Activated CD8-positive, alpha-beta memory T cell treated with anti-CD3 and anti-CD28 coated beads, Interleukin-2, amount 50 U/mL, for 24 hours (primary cell): Measurements from ENCODE around the gene BCAS1.

ENCODE experiments used
- DNase-seq: peaks from one replicate; pipeline ENCODE4 v3.0.0-alpha.2; 2020; ENCODE audit errors: extremely low read depth

Gene BCAS1

DNA sequence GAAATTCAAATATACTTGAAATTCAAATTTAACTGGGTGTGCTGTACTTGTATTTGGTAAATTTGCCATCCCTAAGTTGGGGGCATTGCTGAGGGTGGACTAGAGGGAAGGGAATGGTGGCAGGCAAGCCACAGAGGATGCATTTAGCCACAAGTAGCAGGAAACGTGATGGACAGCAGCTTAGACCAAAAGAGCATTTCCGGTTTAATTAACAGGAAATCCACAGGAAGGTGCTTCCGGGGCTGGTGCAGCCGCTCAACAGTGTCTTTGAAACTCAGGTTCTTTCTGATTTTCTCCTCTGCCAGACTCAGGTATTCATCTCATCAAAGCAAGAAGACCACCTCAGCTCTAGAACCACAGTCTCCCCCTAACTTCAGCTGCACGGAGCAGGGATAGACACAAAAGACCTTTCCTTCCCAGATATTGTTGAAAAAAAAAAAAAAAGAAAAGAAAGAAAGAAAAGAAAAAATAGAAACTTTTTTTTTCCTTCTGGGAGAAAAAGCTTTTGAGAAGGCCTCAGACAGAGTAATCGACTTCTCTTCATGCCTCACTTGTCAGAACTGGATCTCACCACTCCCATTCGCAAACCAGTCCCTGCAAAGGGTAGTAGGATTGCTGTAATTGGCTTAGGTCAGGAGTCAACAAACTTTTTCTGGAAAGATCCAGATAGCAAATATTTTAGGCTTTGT lies 8.0 kb upstream of the BCAS1 start:
- DNase-seq: no peak

DNA sequence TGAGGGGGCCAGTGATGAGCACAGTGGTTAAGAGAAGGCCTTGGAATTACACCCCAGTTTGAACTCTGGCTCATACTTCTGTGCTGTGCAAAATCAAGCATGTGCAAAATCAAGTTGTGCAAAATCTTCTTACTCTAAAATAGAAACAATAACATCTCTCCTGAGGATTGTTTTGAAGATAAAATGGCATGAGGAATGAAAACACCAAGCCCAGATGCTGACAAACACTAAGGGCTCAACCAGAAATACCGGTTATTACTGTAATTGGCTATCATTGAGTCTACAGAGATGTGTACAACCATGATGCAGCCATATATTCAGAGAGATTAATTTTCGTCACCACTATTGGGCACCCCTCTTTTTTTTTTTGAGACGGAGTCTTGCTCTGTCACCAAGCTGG lies 5.9 kb upstream of the BCAS1 start:
- DNase-seq: no peak

DNA sequence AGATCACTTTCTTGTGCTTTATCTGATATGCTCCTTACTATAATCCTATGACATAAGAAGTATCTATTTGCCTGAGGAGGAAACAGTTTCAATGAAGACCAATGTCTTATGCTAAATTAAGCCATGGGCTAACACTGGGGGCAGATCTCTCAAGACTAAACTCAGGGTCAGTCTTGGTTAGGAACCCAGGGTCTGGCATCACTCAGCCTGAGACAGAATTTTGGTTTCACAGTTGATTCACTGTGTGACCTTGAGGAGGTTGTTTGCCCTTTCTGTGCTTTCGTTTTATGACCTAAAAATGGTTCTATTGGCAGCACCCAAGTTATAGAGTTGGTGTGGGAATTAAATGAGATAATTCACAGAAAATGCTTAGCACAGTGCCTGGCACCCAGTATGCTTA lies 4.9 kb upstream of the BCAS1 start:
- no peak for DNase-seq

DNA sequence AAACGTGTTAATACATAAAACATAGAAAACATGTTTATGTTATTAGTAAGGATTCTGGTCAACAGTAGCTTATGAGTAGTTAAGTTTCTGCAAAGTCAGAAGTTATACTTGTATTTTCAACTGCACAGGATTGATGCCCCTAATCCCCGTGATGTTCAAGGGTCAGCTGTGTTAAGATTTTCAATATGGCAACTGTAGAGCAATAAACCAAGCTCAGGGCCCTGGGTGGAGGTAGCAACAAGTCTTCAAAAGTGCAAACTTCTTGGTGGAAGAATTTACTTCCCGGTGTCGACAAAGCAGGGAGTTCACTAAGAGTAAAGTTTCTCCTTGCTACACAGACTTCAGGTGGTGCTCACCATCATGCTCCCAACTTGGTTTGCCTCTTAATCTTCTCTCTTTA lies 4.1 kb upstream of the BCAS1 start:
- no peak for DNase-seq

DNA sequence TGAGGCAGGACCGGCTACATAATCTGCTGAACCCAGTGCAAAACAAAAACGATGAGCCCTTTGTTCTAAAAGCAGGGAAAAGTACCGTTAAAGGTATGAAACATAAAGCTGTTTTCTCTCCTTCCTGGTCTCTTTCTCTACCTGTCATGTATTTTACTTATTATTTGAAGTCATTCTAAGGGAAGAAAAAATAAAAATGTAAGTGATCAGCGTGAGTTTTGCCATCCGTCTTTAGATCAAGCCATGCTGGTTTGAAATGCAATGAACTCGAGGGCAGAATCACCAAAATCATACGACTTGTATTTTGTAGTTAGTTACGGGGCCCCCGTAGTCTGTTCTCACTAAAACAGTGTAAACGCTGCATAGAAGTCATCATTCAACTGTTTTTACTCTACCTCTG lies 2.9 kb upstream of the BCAS1 start:
- no peak for DNase-seq

DNA sequence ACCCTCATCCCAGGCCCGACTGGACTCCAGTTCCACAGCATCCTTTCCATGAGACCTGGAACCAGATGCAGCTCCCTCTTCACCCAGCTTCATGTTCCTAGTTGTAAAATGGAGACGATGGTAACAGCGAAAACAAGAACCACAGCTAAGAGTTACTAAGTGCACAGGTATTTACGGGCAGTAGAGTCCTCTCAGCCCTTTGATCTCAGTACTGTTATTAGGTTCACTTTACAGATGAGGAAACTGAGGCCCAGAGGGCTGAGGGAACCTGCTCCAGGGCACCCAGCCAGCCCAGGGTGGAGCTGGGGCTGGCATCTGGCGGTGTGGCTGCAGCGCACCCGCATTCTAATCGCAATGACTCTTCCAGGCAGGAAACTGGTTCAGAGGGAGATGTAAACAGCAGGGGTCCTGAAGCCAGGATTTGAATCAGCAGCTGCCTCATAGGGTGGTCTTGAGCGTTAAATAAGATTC lies 858 bp downstream of the BCAS1 start:
- DNase-seq: no peak

DNA sequence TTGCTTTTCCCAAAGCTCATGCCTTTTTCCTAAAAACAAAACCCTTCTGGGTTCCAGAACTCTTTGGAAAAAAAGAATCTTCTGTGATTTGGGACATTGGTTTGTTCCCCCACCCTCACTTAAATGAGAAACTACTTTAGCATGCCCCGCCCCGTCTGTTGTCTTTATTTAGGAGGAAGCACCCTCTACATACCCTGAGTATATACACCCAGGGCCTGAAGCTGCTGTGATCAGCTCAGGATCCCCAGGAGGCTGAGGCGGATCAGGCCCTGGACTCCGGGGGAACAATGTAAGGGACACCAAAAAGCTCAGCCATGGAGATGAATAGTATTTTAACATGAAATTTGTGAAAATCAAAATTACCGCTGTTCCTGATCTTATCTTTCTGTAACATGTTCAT lies 1.4 kb downstream of the BCAS1 start:
- no peak for DNase-seq

DNA sequence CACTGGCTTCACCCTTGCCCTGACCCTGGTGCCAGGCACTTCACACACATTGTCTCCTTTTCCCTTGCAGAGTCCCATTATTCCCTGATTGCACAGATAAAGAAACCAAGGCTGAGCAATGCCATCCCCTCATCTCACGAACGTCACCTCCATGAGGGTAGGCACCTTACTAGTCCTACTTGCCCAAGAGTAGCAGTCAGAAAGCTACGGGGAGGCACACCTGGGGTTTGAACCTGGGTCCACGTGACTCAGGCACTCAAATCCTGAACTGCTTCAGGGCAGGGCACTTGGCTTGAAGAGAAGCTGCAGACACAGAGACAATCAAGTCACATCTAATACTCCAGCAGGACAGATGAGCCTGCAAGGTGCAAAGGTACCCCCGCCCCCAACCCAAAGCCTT lies 1.9 kb downstream of the BCAS1 start:
- DNase-seq: no peak

DNA sequence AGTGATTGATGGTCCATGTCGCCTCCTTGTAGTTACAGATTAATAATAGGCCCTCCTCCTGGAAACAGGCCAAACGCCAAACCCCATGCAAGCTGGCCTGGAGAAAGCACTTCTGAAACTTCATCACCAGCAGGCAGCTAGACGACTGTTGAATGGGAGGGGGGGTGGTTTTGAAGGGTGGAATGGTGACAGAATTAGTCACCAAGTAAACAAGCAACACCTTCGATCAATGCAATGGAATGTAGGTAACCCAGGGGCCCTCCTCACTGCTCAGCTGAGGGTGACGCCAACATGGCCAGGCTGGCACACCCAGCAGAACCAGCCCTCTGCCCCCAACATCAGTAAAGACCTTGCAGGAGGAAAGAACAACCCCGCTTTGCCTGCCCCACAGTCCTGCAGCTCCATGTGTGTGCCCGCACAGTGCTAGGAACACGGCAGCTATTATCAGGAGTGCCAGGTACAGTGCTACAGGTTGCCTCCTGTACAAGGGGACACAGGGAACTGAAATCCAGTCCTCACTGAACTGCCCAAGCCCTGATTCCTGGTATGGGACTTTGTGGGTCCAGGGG lies 2.7 kb downstream of the BCAS1 start:
- DNase-seq: no peak

DNA sequence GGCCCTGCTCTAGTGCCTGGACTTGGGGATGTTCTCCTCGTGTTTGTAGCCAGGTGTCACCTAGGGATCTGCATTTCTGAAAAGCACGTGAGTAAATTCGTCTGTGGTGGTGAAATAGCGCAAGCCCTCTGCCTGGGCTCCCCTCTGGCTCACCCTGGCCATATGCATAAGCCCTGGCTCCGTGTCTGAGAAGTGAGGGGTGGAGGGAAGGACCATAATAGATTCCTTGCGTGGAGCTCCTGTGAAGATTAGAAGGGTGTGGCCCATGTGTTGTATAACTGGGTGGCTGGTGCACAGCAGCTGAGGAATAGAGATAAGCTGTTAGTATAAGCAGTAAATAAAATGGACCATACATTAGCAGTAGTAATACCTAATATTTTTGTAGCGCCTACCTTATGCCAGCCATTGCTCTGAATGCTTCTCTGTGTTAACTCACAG lies 4.8 kb downstream of the BCAS1 start:
- DNase-seq: no peak

DNA sequence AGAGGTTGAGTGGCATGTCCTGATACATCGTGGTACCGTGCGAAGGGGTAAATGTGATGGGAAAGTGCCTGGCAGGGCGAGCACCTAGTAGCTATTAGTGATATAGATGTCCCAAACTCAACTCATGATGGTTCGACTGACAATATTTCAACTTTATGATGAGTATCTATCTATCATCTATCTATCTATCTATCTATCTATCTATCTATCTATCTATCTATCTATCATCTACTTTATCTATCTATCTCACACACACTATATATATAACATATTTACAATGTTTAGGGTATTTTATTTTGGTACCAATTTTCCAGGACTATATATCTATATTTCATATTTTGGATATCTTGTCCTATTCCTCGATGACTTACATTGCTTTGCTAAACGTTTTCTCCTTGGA lies 5.5 kb downstream of the BCAS1 start:
- no peak for DNase-seq

DNA sequence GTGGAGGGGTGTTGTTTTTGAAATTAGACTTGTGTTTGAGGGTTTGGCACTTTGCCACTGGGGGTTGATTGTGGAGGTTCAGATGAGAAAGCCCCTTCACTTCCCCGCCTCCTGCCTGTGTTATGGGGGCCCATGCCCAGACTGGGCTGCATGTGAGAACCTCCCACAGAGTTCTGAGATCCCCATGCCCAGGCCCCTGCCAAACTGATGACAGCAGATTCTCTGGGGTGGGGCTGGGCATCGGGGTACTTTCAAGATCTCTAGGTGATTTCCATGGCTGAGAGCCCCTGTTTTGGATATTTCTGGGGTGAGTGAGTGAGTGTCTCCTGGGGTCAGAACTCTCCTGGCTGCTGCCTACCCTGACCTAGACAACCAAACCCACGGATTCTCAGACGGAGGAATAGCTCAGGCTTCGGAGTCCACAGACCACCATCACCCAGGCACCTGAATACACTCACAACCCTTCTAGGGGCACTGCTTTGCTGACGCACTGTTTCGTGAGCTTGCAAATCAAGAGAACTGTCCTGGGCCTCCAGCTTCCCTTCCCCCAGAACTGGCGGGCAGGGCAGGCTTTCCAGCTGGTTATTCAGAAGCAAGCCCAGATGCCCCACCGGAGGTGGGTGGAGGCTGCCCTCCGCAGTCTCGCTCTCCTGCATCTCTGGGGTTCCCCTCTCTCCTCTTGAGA lies 6.3 kb downstream of the BCAS1 start:
- peak; percentile 39 for DNase-seq

DNA sequence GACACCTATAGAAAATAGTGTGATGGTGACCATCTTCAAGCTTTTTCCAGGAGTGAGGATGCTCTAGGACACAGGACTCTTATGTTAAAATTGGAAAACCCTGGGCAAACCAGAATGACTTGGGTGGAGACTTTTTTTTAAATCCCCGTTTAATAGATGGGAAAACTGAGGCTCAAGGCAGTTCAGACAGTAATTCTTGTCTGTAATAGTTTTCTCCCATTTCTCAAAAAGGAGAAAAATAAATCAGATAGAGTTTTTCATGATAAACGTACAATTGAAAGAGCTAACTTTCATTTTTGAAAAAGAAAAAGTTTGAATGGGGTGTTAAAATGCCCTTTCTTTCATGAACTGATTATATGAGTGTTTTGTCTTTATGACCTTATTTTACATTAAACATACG lies 6.8 kb downstream of the BCAS1 start:
- DNase-seq: no peak

DNA sequence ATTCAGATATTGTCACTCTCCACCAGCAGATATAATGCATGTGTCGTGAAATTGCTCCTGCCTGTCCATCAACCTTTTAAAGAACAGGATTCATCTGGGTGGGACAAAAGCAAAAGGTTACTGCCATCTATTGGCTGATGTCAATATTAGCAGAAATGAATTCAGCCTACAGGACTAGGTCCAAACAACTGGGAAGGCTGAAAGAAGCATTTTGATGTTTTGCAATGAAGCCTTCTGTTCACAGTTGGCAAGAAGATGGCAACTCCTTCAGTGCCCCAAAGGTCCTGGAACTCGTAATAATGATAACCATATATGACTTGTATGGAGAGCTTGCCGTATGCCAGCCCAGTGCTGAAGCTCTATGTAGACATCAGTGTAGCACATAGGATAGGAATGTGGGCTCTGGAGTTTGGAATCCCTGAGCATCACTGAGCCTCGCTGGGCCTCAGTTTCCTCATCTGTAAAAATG lies 7.5 kb downstream of the BCAS1 start:
- DNase-seq: no peak

DNA sequence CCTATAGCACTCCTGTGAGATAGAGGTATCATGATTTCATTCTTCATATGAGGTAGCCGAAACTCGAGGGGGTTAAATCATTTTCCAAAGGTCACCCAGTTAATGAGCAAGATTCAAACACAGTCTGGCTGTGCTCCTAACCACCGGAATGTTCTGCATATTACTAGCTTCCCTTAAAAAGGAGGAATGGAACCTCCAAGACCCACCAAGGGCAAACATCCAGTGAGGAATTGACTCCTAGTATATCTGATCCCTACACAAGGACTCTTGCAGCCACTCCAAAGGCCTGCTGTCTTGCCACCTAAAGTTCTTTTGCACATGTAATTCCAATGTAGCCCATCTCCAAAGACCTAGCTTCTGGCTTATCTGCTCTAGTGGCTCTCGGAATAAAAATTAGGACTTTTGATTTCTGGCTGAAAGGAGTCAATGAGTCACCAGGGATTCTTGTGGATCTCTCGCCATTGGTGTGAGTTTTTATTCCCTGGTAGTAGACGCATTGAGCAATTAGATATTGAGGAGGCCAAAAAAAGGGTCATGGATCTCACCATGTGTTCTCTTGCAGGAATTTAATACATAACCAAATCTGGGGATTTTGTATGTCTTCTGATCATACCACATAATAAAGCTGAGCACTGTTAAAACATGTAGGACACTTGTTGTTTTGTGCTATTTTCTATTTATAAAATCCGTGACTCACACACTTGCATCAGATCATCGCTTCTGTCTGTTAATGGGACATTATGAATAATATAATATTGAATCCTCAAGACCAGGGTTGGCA lies 9.1 kb downstream of the BCAS1 start:
- DNase-seq: no peak

DNA sequence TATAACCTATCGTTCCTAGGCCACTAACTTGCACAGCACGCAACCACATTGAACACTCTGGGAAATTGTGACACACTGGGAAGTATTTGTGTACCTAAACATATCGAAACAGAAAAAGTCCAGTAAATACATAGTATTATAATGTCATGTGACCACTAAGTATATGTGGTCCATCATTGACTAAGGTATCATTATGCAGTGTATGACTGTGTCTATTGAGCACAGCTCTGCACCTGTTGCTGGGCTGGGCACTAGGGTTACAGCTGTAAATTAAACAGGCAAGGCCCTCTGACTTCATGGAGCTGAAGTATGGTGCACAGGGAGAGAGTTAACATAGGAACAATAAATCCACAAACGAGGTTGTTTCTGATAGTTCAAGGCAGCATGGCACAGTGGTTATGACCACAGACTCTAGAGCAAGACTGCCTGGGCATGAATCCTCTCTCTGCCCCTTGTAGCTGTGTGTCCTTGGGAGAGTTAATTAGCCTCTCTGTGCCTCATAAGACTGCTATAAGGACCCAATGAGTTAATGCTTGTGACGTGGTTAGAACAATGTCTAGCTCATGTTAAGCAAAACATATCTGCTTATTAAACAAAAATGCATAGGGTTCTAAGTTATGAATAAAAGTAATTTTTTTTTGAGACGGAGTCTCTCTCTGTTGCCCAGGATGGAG lies 10.6 kb downstream of the BCAS1 start:
- DNase-seq: no peak

DNA sequence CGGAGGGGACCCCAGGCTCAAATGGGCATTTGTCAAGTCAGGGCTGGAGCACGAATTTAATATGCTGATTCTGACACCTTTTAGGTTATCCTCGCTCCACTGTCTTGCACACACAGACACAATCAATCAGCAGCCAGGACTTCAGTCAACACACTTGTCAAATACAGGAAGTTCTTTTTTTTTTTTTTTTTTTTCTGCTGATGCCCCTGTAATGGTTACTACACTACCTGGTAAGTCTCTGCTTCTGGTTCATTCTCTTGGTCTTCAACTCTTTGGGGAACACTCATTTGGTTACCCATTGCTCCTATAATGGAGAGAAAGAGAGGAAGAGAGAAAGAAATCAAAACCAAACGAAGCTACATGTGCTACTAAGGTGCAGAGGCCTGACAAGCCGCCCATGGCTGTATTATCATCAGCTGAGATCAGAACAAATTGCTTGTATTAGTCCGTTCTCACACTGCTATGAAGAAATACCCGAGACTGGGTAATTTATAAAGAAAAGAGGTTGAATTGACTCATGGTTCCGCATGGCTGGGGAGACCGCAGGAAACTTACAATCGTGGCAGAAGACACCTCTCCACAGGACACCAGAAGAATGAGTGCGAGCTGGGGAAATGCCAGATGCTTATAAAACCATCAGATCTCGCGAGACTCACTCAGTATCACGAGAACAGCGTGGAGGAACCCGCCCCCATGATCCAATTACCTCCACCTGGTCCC lies 11.8 kb downstream of the BCAS1 start:
- DNase-seq: no peak

DNA sequence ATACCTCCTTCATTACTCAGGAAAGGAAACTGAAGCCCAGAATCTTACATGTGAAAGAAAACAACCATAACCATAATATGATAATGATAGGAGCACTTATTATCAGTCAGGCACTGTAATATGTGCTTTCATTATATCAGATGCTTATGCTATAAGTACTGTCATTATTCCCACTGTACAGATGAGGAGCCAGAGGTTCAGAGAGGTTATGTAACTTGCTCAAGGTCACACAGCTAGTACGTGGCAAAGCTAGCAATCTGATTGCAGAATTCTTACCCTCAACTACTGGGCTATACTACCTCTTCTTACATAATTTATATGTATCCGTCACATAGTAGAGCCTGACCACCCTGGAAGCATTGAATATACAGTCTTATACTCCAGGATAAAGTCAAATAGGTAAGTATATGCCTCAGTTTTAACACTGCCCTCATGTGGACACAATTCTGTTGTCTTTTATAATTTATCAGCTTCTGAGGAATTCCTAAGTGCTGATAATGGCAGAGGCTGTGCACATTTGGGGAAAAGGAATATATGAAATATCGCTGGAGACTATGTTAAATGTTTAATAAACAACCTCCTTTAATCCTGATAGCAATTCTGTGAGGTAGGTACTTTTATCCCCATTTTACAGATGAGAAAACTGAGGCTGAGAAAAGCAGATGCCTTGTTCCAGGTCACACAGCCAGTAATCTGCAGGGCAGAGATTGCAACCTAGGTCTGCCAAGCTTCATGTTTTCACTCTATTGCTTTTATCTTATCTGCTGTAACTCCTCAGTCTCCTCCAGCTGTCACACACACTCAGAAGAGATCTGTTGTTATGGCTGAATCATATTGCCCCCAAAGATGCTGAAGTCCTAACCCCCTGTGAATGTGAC lies 13.4 kb downstream of the BCAS1 start:
- no peak for DNase-seq

DNA sequence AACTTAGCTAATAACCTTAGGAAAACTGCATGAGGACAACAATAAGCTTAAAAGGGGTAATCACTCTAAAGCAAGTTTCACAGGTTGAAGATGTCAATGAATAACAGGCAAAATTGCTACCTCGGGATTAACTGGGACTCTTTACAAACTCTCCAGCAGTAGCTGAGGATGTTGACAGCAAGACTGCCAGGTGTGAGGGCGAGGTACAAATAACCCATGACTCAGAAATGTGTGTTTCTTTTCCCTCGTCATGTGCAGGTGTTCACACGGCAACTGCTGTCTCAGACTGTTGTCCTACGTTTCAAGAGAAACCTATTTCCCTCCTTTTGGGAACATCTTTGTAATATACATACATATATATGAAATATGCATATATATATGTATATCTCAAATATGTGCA lies 15.9 kb downstream of the BCAS1 start:
- DNase-seq: no peak

DNA sequence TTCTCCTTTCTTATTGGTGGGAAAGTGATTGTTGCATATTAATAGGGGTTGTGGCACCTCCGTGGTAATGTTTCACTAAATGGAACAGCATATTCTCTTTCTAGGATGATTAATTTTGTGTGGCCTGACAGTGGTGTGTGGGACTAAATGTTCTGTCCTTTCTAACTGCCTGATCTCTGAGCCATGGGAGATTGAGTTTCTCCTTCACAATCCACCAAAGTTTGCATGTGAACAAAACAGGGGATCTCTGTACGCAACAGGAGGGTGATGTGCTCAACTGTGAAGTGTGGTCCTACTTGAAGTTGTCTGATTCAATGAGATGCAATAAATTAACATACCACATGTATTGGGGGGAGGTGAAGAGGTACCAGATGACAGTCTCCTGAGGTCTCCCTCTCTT lies 19.3 kb downstream of the BCAS1 start:
- DNase-seq: no peak
